NCI-H524 (cell line): ENCODE measurements around the gene BOLA2B.
"Not testable (repeated sequence)": the region's sequence is repeated elsewhere in the genome, so short reads cannot be mapped to it uniquely, and the experiment has no call there.

ENCODE experiments used
- DNase-seq, 2 experiments: peaks; one replicate each; lab custom pipeline; 2025; lab: John Stamatoyannopoulos, UW

Gene BOLA2B

GRCh38 chr16:30193615-30194014 is at the start of gene BOLA2B, which contains the start of gene SLX1A:
Gene BOLA2B, minus strand, starts transcription at chr16:30193666. Its CDS starts 71 bp downstream, at chr16:30193595.
Gene SLX1A, plus strand, starts transcription at chr16:30193875. Its CDS starts 210 bp downstream, at chr16:30194085.
- not testable (repeated sequence) for DNase-seq

DNA sequence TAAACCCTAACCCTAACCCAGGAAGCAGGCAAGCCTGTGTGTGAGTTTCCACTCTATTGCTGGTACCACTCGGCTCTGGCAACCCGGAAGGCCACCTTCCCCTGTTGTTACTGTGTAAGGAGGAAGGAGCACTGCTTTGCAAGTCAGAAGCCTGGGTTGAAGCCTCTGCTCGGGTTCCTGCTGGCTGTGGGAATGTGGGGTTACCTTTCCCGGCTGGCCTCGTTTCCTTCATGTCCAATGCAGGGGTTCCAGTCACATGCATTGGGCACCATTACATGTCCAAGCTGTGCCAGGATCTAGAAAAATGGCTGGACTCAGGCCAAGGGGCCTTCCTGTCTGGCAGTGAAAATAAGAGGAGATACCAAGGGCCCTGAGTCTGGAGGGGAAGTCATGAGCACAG is 23.6 kb upstream of the BOLA2B start:
- not testable (repeated sequence) for DNase-seq

DNA sequence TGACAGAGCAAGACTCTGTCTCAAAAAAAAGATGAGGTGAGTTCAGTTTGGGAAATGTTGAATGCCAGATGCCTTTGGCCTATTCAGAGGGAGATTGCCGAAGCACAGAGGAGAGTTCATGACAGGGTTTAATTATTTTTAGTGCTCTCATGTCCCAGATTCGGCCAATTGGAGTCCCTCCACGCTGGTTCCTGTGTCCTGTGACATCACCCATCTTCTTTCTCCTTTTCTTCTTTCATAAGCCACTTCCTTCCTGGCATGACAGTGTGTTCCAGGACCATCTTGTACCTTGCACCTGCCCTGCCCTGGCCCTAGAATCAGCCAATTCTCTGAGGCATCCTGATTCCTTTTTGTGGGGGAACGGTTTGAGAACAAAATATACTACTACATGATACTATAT is 17.9 kb upstream of the BOLA2B start:
- not testable (repeated sequence) for DNase-seq

GRCh38 chr16:30209032-30209431 is 15.6 kb upstream of the BOLA2B start:
- not testable (repeated sequence) for DNase-seq

DNA sequence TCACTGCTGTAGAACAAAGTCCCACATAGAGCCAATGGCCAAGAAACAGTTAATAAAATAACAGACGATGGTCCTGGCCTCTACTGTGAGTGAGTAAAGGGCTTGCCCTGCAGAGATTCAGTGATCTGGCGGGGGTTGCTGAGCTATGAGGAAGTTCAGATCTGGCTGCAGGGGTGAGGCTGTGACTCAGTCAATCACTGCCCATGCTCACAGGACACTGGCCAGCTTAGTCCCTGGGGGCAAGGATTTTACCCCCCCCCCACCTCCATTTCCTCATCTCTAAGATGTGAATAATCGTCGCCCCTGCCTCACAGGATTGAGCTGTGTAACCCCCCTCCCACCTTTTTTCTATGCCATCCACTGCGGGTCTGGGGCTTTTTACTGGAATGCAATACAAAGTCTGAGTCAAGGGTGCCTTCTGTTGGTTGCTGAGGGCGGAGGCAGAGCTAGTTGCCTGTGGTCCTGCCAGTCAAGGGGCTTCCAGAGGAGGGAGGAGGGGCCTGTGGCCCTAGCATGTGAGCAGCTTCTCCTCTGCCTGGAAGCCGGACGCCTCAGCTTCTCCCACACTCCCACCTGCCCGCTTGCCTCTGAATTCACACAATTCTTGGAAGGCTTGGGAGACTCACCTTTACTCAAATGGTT is 13.7 kb upstream of the BOLA2B start:
- not testable (repeated sequence) for DNase-seq

DNA sequence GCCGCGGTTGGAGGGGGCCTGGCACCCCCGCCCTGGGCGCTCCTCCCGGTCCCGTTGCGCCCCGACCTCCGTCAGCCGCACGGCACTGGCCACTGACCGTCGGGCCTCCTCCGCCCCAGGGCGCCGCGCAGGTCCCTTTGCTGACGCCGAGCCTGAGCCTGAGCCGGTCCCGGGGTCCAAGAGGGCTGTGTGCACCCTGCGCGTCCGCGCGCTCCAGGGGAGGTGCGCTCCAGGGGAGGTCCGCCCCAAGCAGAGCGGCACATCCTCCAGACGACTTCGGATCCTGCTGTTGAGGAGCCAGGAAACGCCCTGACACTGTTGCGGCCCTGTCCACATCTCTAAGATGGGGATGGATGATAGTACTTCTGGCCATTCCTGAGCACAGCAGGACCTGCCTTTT is 12.8 kb upstream of the BOLA2B start:
- DNase-seq: not testable (repeated sequence)

DNA sequence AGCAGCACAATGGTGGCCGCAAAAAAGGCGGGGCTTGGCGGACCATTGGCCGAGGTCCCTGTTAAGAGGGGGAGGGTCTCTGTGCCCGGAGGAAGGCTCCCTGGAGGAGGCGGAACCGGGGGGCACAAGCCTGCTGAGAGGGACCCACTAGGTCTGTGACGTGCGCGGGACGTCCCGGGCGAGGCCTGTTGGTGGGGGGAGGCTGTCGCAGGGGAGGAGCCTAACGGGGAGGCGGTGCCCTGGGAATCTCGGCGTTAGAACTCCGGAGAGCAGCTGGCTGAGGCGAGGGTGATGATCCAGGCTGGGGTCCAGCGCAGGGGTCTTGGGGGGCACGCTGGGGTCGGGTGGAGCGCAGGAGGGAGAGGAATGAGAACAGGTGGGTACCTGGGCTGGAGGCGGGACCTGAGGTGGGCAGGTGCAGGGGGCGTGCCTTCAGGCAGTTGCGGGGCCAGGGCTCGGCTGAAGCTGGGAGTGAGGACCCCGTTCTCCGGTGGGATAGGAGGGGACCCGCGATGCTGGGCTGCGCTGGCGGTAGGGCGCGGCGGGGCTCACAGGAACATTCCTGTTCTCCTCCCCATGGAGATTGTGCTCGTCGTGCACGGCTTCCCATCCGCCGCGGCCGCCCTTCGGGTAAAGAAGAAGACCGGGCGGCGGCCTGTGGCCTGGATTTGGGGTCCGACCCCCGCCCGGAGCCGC is 12.2 kb upstream of the BOLA2B start:
- DNase-seq: not testable (repeated sequence)

GRCh38 chr16:30199608-30200343 is 6.3 kb upstream of the BOLA2B start:
- DNase-seq: not testable (repeated sequence)

DNA sequence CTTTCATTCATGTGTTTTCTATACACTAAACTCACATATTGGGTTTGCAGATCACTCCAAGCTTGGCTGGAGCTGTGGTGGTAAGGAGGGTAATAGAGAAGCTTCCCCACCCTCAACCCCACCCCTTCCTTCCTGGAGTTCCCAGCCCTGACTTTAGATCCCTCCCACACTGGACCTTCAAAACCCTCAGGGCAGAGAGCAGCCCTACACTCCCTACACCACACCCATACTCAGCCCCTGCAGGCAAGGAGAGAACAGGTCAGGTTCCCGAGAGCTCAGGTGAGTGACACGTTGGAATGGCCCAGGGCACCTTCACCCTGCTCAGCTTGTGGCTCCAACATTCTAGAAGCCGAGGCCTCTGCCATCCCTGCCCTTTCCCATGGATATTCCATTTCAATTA is 5.6 kb upstream of the BOLA2B start, which contains the start of gene SULT1A3:
Gene SULT1A3 (plus strand): TSS at position 207 of the 400 bp plus-strand sequence. CDS start 1,474 bp downstream, outside the sequence.
- DNase-seq: not testable (repeated sequence)

DNA sequence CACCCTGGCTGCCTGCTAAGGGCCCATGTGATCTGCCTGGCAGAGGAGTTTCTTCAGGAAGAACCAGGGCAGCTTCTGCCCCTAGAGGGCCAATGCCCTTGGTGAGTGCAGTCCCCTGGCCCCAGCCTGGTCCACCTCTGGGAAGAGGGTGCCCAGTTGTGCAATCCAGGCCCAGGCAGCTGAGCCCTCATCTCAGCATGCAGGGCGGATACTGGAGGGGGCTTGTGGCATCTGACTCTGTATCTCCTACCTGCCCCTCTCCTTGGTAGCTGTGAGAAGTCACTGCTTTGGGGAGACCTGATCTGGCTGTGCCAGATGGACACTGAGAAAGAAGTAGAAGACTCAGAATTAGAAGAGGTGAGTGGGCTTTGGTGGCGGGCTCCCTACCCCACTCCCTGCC is 3.5 kb upstream of the BOLA2B start:
- not testable (repeated sequence) for DNase-seq

- not testable (repeated sequence) for DNase-seq
These were observed 883 bp upstream of the BOLA2B start for GRCh38 chr16:30194172-30194925.

- DNase-seq: not testable (repeated sequence)
These were observed 368 bp downstream of the BOLA2B start for GRCh38 chr16:30193098-30193497.

- DNase-seq: not testable (repeated sequence)
These were observed 2.3 kb downstream of the BOLA2B start for GRCh38 chr16:30191158-30191557.

- DNase-seq: no peak
These were observed 5.4 kb downstream of the BOLA2B start for GRCh38 chr16:30187971-30188561.

DNA sequence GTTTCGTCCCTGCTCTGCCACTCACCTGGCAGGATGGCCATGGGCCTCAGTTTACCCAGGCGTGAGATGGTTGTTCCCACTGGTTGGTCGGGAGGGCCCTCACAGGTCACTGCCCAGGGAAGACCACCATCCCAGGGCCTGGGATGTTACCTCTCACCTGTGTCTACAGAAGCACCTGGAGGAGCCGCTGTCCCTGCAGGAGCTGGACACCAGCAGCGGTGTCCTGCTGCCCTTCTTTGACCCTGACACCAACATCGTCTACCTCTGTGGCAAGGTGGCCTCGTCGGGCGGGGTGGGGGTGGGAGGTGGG is 6.0 kb downstream of the BOLA2B start:
- no peak for DNase-seq

DNA sequence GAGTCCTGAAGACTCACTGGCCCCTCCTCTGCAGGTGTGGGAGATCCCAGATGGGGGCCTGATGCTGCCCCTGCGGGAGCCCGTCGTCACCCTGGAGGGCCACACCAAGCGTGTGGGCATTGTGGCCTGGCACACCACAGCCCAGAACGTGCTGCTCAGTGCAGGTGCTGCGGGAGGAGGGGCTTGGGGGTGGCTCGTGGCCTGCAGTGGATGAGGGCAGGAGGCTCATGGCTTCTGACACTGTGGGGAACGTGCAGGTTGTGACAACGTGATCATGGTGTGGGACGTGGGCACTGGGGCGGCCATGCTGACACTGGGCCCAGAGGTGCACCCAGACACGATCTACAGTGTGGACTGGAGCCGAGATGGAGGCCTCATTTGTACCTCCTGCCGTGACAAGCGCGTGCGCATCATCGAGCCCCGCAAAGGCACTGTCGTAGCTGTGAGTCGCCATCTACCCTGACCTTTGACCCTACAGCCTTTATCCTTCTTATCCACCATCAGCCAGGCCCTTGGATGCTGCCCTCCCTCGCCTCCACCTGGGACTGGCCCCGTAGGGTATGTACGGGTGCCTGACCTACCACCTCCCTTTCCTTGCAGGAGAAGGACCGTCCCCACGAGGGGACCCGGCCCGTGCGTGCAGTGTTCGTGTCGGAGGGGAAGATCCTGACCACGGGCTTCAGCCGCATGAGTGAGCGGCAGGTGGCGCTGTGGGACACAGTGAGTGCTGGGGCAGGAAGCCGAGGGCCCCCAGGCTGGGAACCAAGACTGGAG is 6.5 kb downstream of the BOLA2B start:
- no peak for DNase-seq

DNA sequence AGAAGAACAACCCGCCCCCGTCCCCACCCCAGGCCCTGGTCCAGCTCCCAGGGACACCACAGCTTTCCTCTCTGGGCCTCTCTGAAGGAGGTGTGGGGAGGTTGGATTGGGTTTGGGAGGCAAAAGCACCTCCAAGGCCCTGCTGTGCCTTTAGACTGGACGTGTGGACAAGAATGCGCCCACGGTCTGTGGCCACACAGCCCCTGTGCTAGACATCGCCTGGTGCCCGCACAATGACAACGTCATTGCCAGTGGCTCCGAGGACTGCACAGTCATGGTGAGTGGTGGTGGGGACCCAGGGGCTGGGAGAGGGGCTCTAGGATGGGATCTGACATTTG is 7.1 kb downstream of the BOLA2B start:
- DNase-seq: no peak

- DNase-seq: no peak
These were observed 7.6 kb downstream of the BOLA2B start for GRCh38 chr16:30185683-30186421.

DNA sequence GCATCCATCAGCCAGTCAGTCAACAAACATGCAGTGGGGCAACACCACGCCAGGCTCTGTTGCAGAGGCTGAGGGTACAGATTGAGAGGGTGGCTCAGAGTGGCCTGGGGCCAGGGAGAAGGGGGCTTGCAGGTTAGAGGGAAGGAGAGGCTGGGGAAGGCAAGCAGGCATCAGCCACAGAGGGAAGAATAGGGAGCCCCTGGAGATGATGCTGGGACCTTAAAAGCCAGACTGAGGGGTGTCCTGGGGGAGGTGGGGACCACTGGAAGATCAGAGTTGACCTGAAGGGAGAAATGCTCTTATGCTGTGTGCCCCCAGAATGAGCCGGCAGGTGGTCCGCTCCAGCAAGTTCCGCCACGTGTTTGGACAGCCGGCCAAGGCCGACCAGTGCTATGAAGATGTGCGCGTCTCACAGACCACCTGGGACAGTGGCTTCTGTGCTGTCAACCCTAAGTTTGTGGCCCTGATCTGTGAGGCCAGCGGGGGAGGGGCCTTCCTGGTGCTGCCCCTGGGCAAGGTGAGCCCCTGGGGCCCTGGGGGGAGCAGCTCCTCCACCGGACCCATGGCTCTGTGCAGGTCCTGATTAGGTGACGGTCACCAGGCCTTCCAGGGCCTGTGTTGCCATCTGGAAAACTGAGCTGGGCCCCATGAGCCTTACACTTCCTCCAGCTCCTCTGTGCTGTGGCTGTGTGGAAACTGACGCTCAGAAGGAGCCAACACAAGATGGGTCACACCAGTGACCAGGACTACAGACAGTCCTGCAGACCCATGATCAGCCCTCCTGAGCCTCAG is 8.4 kb downstream of the BOLA2B start:
- DNase-seq: no peak
